SIG-M5 (cell line): ENCODE results near the gene CDKL5.

Experiments
- DNase-seq: peaks from one replicate; lab custom pipeline; 2025; lab: John Stamatoyannopoulos, UW

Gene CDKL5

DNA sequence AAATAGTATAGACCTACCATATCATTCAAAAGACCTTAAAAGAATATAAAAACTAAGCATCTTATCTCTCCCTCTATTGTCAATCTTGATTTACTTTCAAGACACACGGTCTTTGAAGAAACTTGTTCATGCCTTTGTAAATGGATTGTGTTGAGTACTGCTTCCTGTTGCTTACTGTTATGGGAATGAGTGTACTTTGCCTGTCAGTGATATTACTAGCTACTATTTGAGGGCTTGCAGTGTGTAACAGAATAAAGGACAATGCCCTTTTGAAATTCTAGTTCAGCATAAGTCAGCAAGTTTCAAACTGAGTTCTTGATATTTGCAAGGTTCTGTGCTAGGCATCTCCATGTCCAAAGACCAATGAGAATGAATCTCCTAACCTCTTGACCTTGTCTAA, 36.0 kb downstream of the CDKL5 start:
- no peak for DNase-seq

DNA sequence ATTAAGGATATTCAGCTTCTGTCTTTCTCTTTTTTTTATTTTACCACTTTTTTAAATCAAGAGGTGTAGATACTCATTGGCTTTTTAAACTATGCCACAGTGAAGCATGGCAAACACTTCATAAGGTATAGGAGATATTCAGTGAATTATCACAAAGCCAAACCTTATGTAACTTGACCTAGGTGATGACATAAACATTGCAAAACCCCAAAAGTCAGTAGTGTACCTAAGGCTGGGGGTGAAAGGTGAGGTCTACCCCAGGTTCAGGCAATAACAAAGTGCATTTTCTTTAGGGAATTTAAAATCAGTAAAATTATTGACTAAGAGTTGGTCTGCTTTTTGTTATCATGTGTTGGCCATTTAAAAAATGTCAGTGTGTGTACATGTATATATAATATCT, 39.1 kb downstream of the CDKL5 start:
- DNase-seq = no peak

DNA sequence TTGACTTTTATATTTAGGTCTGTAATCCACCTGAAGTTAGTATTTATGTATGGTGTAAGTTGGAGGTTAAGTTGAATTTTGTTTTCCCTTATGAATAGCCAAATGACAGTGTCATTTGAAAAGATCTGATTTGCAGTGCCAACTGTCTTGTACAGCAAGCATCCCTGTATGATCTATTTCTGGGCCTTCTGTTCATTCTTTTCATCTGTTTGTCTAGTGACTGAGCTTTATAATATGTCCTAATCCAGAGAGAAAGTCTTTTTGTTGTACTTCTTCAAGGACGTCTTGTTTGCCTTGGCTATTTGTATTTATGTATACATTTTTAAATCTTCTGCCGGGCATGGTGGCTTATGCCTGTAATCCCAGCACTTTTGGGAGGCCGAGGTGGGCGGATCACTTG, 39.6 kb downstream of the CDKL5 start:
- no peak for DNase-seq

DNA sequence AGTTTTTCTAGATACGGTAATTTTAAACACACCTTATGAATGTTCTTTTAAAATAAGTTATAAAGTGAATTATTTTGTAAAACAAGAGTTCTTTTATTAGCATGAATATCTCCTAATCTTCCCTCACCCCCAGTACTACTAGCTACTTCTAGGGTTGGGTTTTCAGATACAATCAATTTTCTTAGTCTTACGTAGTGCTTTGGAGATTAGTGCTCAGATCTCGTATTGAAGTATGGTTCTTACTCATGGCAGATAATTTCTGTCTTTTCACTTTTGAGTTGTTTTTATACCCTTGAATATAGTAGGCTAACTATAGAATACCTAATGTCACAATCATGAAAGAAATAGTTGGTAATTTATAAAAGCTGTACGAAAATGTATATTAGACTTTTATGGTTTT, 43.2 kb downstream of the CDKL5 start:
- no peak for DNase-seq

DNA sequence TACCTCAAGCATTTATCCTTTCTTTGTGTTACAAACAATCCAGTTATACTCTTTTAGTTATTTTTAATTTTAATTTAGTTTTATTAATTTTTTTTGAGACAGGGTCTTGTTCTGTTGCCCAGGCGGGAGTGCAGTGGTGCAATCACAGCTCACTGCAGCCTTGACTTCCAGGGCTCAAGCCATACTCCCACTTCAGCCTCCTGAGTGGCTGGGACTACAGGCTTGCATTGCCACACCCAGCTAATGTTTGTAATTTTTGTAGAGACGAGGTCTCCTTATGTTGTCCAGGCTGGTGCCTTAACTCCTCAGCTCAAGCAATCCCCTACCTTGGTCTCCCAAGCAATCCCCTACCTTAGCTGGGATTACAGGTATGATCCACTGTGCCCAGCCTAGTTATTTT, 45.9 kb downstream of the CDKL5 start:
- no peak for DNase-seq

DNA sequence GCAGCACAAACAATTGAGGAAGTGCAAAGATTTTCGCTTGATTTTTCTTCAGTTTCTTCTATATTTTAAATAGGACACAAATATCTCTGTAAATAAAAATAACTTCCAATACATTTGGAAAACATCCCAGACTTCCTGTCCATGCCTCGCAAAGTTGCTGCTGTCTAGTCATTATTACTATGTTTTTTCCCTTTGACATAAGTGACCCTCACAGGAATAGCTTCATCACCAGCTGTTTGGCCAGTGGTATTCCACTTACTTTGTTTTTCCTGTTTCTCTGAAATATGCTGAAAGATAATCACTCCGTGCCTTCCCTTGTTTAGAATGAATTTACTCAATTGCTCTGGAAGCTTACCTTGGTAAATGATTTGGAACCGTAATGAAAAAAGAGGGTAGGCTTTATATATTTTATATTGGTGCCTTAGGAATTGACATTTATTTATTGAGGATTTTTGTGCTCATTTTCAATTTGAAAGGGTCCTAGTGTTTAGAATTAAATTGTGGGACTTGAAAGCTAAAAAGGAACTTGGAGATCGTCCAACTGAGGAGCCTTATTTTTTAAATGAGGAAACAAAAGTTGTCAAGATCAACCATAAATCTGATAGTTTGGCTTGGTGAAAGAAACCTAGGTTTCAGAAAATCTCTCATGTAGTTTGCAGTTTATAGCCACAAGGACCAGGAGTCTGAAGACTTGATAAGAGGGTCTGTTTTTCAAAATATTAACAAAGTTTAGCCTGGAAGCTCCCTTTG, 65.6 kb downstream of the CDKL5 start:
- no peak for DNase-seq

DNA sequence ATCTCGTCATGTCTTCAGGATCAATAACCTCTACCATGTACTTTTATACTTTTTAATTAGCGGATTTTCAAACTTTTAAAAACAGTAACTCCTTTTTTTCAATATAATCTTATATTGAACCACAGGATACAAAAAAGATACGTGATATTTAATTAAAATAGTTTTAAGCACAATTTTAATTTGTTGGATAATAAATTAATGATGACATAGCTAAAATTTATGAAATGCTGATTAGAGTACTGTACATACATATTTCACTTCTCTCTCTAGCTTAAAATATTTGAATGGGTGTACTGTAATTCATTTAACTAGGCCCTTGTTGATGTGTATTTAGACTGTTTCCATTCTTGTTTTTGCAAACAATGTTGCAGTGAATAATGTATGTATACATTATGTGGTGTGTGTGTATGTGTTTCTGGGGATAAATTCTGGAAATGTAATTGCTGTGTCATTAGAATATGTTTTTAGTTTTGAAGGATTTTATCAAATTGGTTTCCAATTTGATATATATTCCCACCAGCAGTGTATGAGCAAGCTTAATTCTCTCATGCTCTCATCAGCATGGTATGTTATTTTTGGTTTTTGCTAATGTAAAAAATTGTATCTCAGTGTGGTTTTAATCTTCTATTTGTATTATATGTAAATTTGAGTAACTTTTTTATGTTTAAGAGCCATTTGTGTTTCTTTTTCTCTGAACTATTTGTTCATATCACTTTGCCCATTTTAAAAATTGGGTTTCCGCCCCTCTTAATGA, 66.4 kb downstream of the CDKL5 start:
- DNase-seq = no peak

DNA sequence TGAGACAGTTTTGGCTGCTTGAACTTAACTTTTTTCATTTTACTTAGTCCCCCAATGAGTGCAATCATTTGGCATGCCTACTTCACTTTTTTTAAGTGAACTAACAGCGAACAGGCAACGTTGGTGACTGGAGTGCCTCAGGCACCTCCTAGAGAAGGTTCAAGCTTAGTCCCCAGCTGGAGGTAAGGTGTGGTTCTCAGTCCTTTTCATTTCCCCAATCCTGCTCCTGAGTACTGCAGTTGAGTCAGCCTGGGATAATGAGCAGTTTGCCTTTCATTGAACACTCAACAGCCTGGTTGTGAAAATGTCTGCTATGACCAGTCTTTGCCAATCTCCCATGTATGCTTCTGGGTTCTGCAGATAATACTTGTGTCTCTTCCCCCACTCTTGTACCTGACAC, 109.5 kb downstream of the CDKL5 start:
- DNase-seq = no peak

DNA sequence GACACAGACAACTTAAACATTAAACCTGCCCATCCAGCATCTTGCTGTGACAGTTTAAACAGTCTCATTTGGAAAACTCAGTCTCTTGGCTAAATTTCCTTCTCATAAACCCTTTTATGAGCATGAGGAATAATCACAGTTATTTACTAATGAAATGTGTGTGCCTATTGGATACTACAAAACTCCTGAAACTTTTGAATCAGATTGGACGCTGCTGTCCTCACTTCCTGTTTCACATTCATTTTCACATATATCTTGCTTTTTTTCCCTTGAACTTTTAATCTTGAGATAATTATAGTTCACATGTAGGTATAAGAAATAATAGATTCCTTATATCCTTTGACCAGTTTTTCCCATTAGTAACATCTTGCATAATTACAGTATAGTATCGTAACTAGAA, 111.7 kb downstream of the CDKL5 start:
- no peak for DNase-seq

DNA sequence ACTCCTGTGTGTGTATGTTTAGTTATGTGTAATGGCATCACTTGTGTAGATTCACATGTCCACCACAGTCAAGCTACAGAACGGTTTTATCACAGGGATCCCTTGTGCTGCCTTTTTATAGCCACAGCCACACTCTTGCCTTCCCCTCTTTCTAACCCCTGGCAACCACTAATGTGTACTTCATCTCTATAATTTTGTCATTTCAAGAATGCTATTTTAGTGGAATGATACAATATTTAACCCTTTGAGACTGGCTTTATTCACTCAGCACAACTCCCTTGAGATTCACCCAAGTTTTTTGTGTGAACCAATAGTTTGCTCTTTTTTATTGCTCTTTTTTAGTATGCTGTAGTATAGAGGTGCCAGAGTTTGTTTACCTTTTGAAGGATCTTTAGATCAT, 112.1 kb downstream of the CDKL5 start:
- DNase-seq = no peak

DNA sequence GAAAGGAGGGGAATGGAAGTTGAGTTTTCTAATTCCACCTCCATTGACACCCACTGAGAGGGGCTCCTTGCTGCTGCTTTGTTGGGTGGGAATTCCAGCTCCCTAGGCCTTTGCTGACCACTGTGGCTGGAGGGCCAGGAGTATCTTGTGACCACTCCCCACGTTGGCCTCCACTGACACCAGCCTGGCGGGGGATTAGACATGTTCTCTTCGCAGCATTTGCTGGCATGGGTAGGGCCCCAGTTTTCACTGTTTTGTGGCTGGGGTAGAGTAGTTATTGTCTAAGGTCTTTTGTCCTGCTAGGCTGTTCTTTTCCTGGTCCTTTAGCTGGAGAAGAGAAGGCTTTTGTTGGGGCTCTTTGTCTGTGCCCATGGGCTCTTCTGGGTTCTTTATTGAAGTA, 116.7 kb downstream of the CDKL5 start:
- DNase-seq = no peak

DNA sequence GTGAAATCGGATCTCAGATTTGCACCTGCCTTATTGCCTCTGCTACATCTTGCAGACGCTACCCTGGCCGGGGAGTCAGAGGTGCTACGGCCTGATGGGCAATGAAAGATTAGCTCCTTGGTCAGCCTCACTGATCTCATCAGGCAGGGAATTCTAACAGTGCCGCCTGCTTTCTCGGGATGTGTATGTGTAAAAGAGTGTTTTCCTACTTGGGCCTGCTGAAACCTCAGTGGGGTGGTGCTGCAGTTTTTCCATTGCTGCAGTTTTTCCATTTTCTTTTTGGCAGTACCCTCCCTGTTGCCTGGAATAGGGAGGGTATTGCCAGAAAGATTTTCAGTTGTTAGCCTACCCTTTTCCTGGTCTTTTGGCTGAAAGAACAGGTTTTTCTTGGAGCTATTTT, 117.5 kb downstream of the CDKL5 start:
- DNase-seq = no peak

DNA sequence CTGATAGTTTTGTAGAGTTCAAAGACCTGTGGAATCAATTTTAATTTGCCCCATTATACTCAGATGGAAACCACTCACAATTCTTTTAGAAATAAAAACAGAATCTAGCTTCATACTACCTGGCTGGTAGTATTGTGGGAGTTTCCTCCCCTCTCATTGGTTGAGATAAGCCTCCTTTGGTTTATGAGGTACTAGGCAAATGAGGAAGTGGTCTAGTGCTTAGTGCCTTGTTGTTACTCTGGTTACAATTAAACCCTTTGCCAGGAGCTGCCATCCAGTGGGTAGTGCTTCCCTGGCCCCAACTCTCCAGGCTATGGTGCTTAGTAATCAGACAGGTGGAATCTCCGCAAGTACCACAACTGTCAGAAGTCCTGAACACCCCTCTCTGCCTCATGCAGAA, 118.3 kb downstream of the CDKL5 start:
- no peak for DNase-seq

DNA sequence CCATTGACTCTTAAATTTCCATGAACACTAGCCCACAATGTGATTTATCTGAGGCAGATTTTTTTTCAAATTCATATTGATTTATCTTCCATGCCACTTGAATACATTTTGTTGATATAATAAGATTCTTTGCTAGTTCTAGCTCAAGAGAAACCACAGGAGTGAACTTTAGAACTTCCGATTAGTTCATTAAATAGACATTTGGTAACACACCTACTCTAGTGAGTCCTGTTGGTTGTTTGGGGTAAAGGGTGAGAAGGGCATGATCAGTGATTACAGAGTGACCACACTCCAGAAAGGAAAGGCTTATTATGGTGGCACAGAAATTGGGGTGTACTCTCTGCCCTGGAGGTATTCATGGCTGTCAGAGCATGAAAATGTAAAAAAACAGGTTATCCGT, 120.4 kb downstream of the CDKL5 start:
- DNase-seq = no peak

DNA sequence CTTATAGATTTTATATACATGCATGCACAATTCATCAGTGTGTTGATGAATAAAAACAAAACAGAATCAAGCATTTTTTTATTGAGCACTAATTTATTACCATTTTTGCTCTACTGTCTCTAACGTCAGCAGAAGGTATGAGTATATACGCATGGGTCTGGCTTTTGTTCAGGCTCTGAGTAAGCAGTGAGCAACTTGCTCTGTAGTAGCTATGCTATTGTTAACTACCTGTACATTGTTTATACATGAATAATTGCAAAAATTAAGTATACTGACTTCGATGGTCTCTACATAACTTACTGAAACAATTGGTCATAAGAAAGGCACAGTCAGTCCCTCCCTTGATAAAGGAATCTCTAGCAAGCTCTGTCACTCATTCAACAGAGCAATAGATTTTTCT, 123.6 kb downstream of the CDKL5 start:
- no peak for DNase-seq

DNA sequence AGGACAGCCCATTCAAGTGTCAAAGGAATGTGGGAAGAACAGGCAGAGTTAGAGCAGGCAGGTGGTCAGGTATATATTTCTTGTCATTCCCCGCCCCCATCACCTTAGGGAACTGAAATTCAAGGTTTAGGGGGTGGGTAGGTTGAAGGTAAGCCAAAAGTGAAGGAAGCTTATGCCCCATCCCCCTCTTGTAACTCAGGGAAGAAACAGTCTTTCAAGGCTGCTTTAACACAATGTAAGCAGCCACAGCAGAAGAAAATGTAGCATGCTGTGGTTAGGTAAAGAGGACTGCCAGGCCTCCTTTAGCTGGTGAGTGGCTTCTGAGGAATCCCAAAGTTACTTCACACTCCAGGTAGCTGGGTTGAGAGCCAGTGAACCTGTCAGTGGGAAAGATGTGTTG, 124.2 kb downstream of the CDKL5 start:
- DNase-seq = no peak

DNA sequence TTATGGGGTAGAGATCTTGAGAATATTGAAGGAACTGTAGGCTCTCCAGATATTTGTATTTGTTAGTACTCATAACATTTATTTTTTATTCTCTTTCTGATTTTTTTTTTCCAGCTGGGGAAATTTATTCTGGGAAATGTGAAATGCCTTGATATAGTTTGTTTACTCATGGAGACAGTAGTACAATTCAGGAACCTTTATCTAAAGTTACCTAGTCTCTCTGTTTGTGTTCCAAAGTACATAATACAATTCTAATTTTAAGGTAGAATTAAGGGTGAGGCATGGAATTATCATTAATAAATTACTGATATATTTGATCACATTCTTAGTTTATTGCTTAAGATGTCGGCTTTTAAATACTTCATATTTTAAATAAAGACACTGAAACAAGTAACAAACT, 132.5 kb downstream of the CDKL5 start:
- no peak for DNase-seq

DNA sequence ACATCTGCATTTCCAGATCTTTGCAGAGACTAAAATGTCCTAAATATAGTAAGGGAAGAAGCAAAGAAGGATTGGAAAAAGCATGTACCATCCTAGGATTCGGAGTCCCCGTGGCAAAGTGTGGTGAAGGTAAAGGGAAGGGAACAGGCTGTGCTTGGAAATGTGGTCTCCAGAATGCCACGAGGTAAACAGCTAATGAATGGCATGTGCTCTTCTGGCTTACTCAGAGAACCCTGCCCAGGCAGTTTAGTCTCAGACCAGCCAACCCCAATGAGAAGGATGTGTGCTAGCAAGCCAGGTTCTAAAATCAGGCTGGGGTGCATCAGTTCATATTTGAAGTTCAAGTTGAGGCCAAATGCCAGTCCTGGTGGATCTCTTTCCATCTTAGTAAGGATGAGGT, 133.4 kb downstream of the CDKL5 start:
- no peak for DNase-seq

DNA sequence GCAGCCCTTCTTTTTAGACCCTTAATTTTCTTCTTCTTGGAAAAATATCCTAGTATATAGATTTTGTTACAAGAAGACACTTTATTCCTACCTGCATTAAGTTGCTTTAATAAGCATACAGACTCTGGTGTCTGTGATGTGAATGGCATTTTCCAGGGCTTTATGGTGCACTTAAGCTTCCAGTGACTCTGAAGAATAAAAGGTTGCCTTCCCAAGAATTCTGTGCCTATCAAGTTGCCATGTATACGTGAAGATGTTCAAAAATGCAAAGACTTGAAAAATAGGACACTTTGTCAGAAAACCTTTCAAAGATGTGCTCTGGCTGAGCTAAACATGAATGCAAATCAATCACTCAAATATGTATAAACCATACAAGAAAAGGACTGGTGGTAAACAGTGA, 135.6 kb downstream of the CDKL5 start:
- DNase-seq = no peak

DNA sequence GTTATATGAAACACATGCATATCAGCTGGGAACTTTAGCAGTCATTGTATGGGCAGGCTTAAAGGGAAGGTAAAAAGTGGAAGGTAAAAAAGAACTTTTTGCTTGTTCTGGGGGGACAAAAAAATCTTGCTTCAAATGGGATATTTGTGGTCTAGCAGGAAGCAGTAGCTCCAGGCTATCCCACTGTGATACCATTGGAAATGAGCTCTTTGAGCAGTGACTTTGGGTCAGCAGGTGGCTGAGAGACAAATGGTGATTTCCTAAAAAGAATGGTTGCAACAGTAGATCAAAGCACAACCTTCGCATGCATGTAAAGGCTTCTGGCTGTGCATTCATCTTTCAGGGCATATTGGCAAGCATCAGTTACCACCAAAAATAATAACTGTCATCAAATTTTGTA, 140.3 kb downstream of the CDKL5 start:
- no peak for DNase-seq

DNA sequence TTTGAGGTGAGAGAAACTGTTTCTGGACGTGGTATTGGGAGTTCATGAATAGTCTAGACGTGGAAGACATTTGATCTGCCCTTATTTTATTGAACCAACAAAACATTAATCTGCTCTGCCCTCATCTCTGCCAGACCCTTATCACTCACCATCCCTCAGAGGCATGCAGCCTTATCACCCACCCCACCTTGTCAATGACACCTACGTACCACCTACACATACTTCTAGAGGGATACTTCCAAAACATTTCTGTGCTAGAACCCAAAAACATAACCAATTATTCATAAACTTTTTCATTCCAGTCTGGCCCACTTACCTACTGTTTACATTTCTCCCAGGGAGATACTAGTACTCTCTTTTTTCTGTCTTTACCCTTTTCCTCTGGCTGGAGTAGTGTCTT, 141.3 kb downstream of the CDKL5 start:
- DNase-seq = no peak

DNA sequence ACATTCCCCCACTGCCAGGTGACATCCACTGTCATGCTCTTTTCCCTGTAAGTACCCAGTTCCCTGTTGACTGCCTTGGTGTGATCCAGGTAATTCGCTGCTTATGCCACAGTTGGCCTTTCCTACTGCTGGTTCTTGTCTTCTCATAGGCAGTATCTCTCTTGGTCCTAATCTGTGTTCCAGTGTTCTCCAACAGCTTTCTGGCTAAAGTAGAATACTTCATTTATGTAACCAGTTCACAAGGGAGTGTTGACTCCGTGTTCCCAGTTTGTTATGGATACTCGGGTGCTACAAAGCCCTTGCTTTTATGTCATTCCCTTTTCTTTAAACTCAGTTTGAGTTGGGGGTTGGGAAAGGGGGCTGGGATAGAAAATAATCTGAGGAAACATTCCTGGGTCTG, 148.1 kb downstream of the CDKL5 start:
- DNase-seq = no peak

DNA sequence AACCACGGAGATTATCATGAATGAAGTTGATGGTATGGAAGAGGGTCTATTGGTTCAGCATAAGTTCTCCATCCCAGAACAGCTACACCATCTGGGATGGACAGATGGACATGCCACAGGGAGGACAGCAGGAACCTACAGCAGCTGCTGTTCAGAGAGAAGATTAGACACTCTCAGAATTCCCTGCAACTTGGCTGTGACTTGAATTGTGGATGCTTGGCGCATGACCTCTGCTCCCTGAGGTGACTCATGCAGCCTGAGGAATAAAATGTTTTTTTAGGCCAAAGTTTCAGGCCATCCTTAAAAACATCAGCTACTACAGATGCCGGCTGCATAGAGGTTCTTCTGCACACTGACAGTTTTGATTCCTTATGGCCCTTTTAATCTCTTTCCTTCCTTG, 149.2 kb downstream of the CDKL5 start:
- no peak for DNase-seq

DNA sequence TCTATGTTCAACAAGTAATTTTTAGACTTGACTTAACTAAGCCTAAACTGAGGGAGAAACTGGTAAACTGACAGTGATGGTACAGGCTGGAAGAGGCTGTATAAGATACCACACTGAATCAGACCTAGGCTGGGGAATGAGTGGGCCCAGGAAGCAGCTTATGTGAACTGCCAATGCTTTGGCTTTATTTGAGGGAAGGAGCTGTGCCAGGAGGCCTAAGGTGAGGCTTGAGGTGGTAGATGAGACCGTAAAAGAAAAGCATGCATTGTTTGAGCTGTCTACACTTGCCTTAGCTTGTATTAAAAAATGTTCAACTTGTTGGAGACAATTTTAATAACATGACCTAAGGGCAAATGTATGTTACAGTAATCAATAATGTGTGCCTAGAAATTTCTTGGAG, 150.3 kb downstream of the CDKL5 start:
- no peak for DNase-seq
